GM12878 (cell line): ENCODE measurements around the gene AHNAK. TPM values are rescaled to one million over a fixed set of nuclear protein-coding genes. Genes with fewer than 3 reads are reported as not detected.

Experiments used
- ATAC-seq: fragments of 200-7000 bp; cut with Tn5 transposase; 3 replicates; pipeline ENCODE4 v1.9.1; 2020; ENCODE audit warnings: mild to moderate bottlenecking, moderate library complexity
- BruUV-seq: library from RNA; stranded (reverse); fragments of 400-500 nt; replicated peaks from 2 replicates; lab custom pipeline; 2021; lab: Mats Ljungman, UMichigan
- CTCF ChIA-PET: fragments of 300-600 bp; sonication (Branson Sonifier 250); formaldehyde crosslinking; extraction: SDS; loops from one replicate; lab custom pipeline; 2021; ENCODE audit warnings: inconsistent platforms; lab: Yijun Ruan, JAX
- POLR2A ChIA-PET: fragments of 350-600 bp; formaldehyde crosslinking; extraction: SDS; loops from one replicate; lab custom pipeline; 2021; ENCODE audit warnings: inconsistent platforms; lab: Charles Lee
- RAD21 ChIA-PET: fragments of 300-600 bp; sonication (Branson Sonifier 250); formaldehyde crosslinking; loops from one replicate; lab custom pipeline; 2023; ENCODE audit warnings: antibody characterized with exemption; ENCODE audit not compliant: unreplicated experiment; lab: Charles Lee
- SMC1A ChIA-PET: fragments of 300-600 bp; sonication (Branson Sonifier 250); formaldehyde crosslinking; loops from one replicate; lab custom pipeline; 2023; ENCODE audit not compliant: unreplicated experiment, uncharacterized antibody; lab: Charles Lee
- DNase-seq: peaks from one replicate; pipeline ENCODE4 v3.0.0-alpha.2; 2011; ENCODE audit warnings: low read depth, low spot score
- FAIRE-seq: peaks from 3 replicates; lab custom pipeline; 2011; peaks lifted over from hg19 to GRCh38; lab: Jason Lieb, UNC
- H2AFZ ChIP-seq: 2 replicates; pipeline ENCODE4 v1.6.0; 2011; ENCODE audit warnings: low read depth, low read length, control low read depth; ENCODE audit not compliant: control insufficient read depth
- H3K27ac ChIP-seq: 2 replicates; pipeline ENCODE4 v1.5.1; 2011; ENCODE audit warnings: control low read depth; ENCODE audit not compliant: control insufficient read depth, insufficient read depth
- H3K27me3 ChIP-seq, 2 experiments: replicated peaks in 1 of 2; 2 replicates each; pipeline versions ENCODE4 v1.6.0 to v1.6.1; 2011; ENCODE audit warnings: low read length in 1 of 2; ENCODE audit not compliant: control insufficient read depth in 2 of 2, insufficient read depth in 2 of 2
- H3K36me3 ChIP-seq, 2 experiments: 2 replicates each; pipeline ENCODE4 v1.5.1; 2011; ENCODE audit warnings: low read length in 1 of 2; ENCODE audit not compliant: control insufficient read depth in 2 of 2, insufficient read depth in 2 of 2
- H3K4me1 ChIP-seq: 2 replicates; pipeline ENCODE4 v1.6.1; 2011; ENCODE audit warnings: mild to moderate bottlenecking, low read length, moderate library complexity, mixed read lengths; ENCODE audit not compliant: control insufficient read depth, insufficient read depth
- H3K4me2 ChIP-seq: 2 replicates; pipeline ENCODE4 v1.6.0; 2011; ENCODE audit warnings: control low read depth; ENCODE audit not compliant: control insufficient read depth, insufficient read depth
- H3K4me3 ChIP-seq: fragments of 200-600 bp; sonication (generic); 2 replicates; pipeline ENCODE4 v1.5.1; 2016
- H3K79me2 ChIP-seq: 2 replicates; pipeline ENCODE4 v1.6.0; 2011; ENCODE audit warnings: low read length; ENCODE audit not compliant: control insufficient read depth, insufficient read depth
- H3K9ac ChIP-seq: 2 replicates; pipeline ENCODE4 v1.8.0; 2011; ENCODE audit warnings: low read length, control low read depth, mixed read lengths; ENCODE audit not compliant: control insufficient read depth, insufficient read depth
- H3K9me3 ChIP-seq: replicated peaks from 3 replicates; pipeline ENCODE4 v1.5.1; 2011; ENCODE audit warnings: mild to moderate bottlenecking, low read length; ENCODE audit not compliant: control insufficient read depth, insufficient read depth
- H4K20me1 ChIP-seq: 2 replicates; pipeline ENCODE4 v1.6.0; 2011; ENCODE audit not compliant: control insufficient read depth, insufficient read depth
- EP300 ChIP-seq, 2 experiments: fragments of 150-350 bp in 1 of 2; IDR thresholded peaks; 2 replicates each; pipeline ENCODE4 v1.6.1; 2011 to 2012; ENCODE audit warnings: low read depth in 2 of 2, low read length in 2 of 2, borderline replicate concordance in 1 of 2, improper control_type of control experiment in 1 of 2, inconsistent platforms in 1 of 2; ENCODE audit not compliant: control insufficient read depth in 1 of 2
- FOXK2 ChIP-seq: fragments of 450-650 bp; IDR thresholded peaks from 2 replicates; pipeline ENCODE4 v1.6.1; 2017; ENCODE audit warnings: mild to moderate bottlenecking, moderate library complexity
- FOXM1 ChIP-seq: IDR thresholded peaks from 2 replicates; pipeline ENCODE4 v1.6.1; 2012; ENCODE audit warnings: low read depth, mild to moderate bottlenecking, inconsistent platforms, low read length, moderate library complexity
- JUNB ChIP-seq: IDR thresholded peaks from 2 replicates; pipeline ENCODE4 v1.6.1; 2016; ENCODE audit warnings: antibody characterized with exemption, mild to moderate bottlenecking
- KDM1A ChIP-seq: fragments of 200-600 bp; sonication (generic); IDR thresholded peaks from 2 replicates; pipeline ENCODE4 v1.6.1; 2016; ENCODE audit warnings: borderline replicate concordance
- MAX ChIP-seq: IDR thresholded peaks from 2 replicates; pipeline ENCODE4 v1.6.1; 2012; ENCODE audit warnings: low read depth, low read length, improper control_type of control experiment
- WGBS: methylation state at CpG from one replicate; pipeline ENCODE4 v1.1.6; 2016; ENCODE audit warnings: low lambda C conversion rate; ENCODE audit not compliant: insufficient replicate concordance, insufficient coverage; ENCODE audit errors: missing lambda C conversion rate; 5-methylcytosine and 5-hydroxymethylcytosine counted together
- in situ Hi-C: fragments of 300-500 bp; cut with MboI; formaldehyde crosslinking; loops from 9 replicates; pipeline ENCODE4 v1.14.3; 2018; ENCODE audit warnings: mixed read lengths
- intact Hi-C: fragments of 100-400 bp; cut with micrococcal nuclease; formaldehyde crosslinking; loops from one replicate; pipeline ENCODE4 v1.14.2; 2022; ENCODE audit not compliant: unreplicated experiment
- polyA plus RNA-seq, 11 experiments: library from polyadenylated mRNA; depleted of rRNA in 4 of 11; unstranded in 6 of 11; stranded (reverse) in 5 of 11; fragments of >200 nt; fragmentation: Nextera tagmentation in 4 of 11; fragmentation: Illumina TruSeq in 1 of 11; extraction: Ambion mirVana in 4 of 11; extraction: Trizol in 1 of 11; gene quantifications; 1 replicate in 1 of 11; 2 replicates in 10 of 11; pipeline versions ENCODE4 v1.2.1 to v1.2.3, GENCODE V29; 2011 to 2016; ENCODE audit warnings: inconsistent platforms in 2 of 11, missing spikeins in 2 of 11, low read depth in 1 of 11
- total RNA-seq, 4 experiments: library from RNA; depleted of rRNA in 3 of 4; stranded (reverse); fragments of >200 nt in 3 of 4; fragmentation: Illumina TruSeq in 1 of 4; extraction: Trizol in 1 of 4; gene quantifications; 2 replicates each; pipeline versions ENCODE4 v1.2.1 to v1.2.3, GENCODE V29; 2013 to 2021

AHNAK gene
- total and polyA plus RNA-seq, 10 of the 15 experiments (the other 5 are each of a cell fraction or from before 2014, with no cell fraction given), result 0.76 to 90.3 (median 19.4) TPM

- FAIRE-seq, result no peak
- no TSS peak for BruUV-seq
- ChIA-PET SMC1A (interaction anchor here (1.1 to 2.7 kb wide), 2 partner anchors 36 to 54 kb away, joined by 4 to 14 read pairs; no protein-coding TSS in a partner anchor), POLR2A (no interaction called here), CTCF (interaction anchor here (0.6 to 2.0 kb wide), 2 partner anchors 13 to 36 kb away, joined by 3 to 7 read pairs; no protein-coding TSS in a partner anchor), RAD21 (interaction anchor here (3.3 kb wide), 1 partner anchor 36 kb away, joined by 10 read pairs; no protein-coding TSS in a partner anchor)
- H4K20me1 ChIP-seq, result no peaks in the 10 kb centered on the region
- no peak overlapping the region for H3K4me3 ChIP-seq
- intact Hi-C loops, result no loop called here
- H3K36me3 ChIP-seq, result no peaks in the 10 kb centered on the region
- DNase-seq, result no peak
- in situ Hi-C loops, result no loop called here
- no peak for ATAC-seq
- no peak overlapping the region for H3K4me2 ChIP-seq
- H3K9ac ChIP-seq, result no peak overlapping the region
- WGBS, result 40% methylated on average over 10 of the region's 10 CpGs
- H3K79me2 ChIP-seq, result no peaks in the 10 kb centered on the region
- H3K4me1 ChIP-seq, result no peaks in the 10 kb centered on the region
- TF ChIP-seq MAX, result no peak
- TF ChIP-seq EP300 (IDR thresholded peaks at IDR 0.05; ENCODE audit: borderline replicate concordance in 1 of 2, control insufficient read depth in 1 of 2, low read depth in 2 of 2, low read length in 2 of 2), result no peak
- TF ChIP-seq JUNB, result no peak
- no peak for TF ChIP-seq FOXM1
- TF ChIP-seq KDM1A, result no peak
- TF ChIP-seq FOXK2, result no peak
- H3K27ac ChIP-seq, result no peak overlapping the region
- H2AFZ ChIP-seq, result no peak overlapping the region
- H3K9me3 ChIP-seq, result no peaks in the 10 kb centered on the region
- H3K27me3 ChIP-seq, result peaks cover 0 to 5% of the 10 kb centered on the region in 2 experiments; a peak in 1 of 4 replicates
Measured at GRCh38 chr11:62506413-62507124, 40.0 kb downstream of the AHNAK start.
